Peyer's patch (tissue), 4 donors: Measurements from ENCODE around the gene CASZ1.

ENCODE experiments used
- POLR2A ChIP-seq, 2 donors: fragments of 450-650 bp; IDR thresholded peaks; one replicate each; pipeline ENCODE4 v1.5.1; 2017; ENCODE audit warnings: antibody characterized with exemption in 2 of 2, mild to moderate bottlenecking in 2 of 2, moderate library complexity in 2 of 2
- TF ChIP-seq, protein P1 (sequence below), 6 experiments: fragments of 450-650 bp in 4 of 6; fragments of 200-600 bp in 2 of 6; sonication (generic) in 1 of 6; IDR thresholded peaks; one replicate each; pipeline ENCODE4 v1.5.1; 2017 to 2019; ENCODE audit warnings: antibody characterized with exemption in 6 of 6, mild to moderate bottlenecking in 3 of 6, moderate library complexity in 1 of 6

DNA sequence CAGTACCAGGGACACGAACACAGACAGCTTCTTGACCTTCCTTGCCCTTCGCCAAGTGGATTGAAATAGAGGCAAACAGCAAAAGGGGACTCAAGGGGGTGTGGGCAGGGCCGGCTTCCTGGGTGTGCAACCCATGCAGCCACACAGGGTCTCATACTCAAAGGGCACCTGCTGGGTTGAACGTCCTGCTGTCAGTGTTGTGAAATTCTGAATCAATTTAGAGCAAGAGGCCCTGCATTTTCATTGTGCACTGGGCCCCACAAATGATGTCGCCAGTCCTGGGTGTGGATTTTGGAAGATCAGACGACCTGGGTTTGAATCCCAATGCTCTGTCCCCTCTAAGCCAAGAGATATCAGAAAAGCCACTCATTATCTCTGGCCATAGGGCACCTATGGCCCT is 51.1 kb downstream of the CASZ1 start:
- TF ChIP-seq, protein P1, sequence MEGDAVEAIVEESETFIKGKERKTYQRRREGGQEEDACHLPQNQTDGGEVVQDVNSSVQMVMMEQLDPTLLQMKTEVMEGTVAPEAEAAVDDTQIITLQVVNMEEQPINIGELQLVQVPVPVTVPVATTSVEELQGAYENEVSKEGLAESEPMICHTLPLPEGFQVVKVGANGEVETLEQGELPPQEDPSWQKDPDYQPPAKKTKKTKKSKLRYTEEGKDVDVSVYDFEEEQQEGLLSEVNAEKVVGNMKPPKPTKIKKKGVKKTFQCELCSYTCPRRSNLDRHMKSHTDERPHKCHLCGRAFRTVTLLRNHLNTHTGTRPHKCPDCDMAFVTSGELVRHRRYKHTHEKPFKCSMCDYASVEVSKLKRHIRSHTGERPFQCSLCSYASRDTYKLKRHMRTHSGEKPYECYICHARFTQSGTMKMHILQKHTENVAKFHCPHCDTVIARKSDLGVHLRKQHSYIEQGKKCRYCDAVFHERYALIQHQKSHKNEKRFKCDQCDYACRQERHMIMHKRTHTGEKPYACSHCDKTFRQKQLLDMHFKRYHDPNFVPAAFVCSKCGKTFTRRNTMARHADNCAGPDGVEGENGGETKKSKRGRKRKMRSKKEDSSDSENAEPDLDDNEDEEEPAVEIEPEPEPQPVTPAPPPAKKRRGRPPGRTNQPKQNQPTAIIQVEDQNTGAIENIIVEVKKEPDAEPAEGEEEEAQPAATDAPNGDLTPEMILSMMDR (IDR thresholded peaks at IDR 0.05) = no peak
- TF ChIP-seq POLR2A (IDR thresholded peaks at IDR 0.05) = no peak
